ENCODE results near the gene COX11.

DNA sequence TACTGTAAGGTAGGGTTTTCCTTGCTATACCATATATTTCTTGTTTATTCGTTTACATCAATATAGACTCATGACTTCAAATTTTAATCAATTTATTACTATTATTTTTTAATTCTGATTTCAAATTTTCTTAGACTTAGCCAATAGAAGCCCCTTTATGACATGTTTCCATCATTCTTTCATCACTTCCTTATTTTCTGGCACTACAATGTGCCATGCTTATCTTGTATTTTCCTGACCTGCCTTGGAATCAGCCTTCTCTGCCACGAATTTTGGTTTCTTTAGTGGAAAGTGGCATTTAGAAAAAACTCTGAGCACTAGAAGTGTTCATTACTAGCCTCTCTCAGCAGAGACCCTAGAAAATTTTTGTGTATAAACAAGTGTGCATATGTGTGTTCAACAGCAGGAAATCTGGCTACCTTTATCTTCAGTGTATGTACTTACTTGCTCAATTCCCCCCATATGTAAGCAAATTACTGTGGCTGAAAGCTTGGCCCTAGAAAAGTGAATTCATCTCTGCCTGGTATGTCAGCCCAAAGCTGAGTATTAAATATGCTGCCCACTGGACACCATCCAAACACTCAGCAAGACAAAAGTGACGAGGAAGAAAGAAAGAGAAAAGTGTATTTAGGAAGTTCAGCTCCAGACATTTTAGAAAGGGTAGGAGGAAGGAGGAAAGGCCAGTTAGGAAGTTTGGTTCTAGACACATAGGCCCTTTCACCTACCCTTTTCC, 4.1 kb upstream of the COX11 start:
- TF ChIP-seq, protein P1, sequence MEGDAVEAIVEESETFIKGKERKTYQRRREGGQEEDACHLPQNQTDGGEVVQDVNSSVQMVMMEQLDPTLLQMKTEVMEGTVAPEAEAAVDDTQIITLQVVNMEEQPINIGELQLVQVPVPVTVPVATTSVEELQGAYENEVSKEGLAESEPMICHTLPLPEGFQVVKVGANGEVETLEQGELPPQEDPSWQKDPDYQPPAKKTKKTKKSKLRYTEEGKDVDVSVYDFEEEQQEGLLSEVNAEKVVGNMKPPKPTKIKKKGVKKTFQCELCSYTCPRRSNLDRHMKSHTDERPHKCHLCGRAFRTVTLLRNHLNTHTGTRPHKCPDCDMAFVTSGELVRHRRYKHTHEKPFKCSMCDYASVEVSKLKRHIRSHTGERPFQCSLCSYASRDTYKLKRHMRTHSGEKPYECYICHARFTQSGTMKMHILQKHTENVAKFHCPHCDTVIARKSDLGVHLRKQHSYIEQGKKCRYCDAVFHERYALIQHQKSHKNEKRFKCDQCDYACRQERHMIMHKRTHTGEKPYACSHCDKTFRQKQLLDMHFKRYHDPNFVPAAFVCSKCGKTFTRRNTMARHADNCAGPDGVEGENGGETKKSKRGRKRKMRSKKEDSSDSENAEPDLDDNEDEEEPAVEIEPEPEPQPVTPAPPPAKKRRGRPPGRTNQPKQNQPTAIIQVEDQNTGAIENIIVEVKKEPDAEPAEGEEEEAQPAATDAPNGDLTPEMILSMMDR (IDR thresholded peaks at IDR 0.05): no peak
- no peak for TF ChIP-seq EZH2 (IDR thresholded peaks at IDR 0.05; ENCODE audit: borderline replicate concordance, insufficient read depth, low read depth, low read length, poor library complexity, severe bottlenecking)
